Choroid plexus epithelial cell (primary cell): Measurements from ENCODE around the gene CD4.

Experiments used
- DNase-seq: peaks from one replicate; pipeline ENCODE4 v3.0.0-alpha.2; 2010; ENCODE audit warnings: low read depth
- H3K4me3 ChIP-seq: 2 replicates; pipeline ENCODE4 v1.5.1; 2011; ENCODE audit warnings: low read depth, mild to moderate bottlenecking, control low read depth, low read length, moderate library complexity
- CTCF ChIP-seq: conservative IDR thresholded peaks from 2 replicates; pipeline ENCODE4 v1.5.1; 2011; ENCODE audit warnings: low read depth, mild to moderate bottlenecking, control low read depth, inconsistent platforms, low read length, moderate library complexity

CD4 gene

GRCh38 chr12:6765634-6766581, 23.4 kb upstream of the CD4 start, which contains the start of gene PTMS:
PTMS (plus strand) TSS chr12:6766363; CDS start chr12:6766706, 343 bp downstream.
- TF ChIP-seq CTCF = no peak
- peak within 1 kb of the TSS; percentile 88 for H3K4me3 ChIP-seq
- DNase-seq = peak; percentile 95

DNA sequence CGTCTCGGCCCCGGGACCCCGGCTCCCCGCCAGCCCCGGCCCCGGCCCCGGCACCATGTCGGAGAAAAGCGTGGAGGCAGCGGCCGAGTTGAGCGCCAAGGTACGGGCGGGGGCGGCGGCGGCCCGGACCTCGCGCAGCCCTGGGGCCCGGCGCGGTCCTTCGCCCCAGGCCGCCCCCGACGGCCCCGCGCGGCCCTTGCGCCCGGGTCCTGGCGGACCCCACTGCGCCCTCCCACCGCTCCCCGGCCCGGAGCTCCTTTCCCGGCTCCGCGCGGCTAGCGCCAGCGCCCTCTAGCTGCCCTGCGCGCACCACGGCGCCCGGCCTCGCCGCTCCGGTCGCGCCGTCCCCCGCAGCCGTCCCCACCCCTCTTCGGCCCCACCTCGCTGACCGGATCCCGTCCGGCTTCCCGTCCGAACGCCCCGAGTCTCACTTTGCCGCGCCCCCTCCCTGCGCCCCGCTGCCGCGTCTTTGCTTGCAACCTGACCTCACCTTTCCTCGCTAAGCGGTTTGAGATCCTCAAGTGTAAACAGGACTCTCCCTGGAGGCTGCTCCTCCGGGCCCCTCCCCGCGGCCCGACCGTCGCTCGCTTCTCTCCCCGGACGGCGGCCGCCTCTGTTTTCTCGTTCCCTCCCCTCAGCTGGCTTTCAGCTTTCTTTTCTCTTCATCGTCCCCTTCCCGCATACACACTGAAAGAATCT, 22.5 kb upstream of the CD4 start:
- DNase-seq = peak; percentile 68

DNA sequence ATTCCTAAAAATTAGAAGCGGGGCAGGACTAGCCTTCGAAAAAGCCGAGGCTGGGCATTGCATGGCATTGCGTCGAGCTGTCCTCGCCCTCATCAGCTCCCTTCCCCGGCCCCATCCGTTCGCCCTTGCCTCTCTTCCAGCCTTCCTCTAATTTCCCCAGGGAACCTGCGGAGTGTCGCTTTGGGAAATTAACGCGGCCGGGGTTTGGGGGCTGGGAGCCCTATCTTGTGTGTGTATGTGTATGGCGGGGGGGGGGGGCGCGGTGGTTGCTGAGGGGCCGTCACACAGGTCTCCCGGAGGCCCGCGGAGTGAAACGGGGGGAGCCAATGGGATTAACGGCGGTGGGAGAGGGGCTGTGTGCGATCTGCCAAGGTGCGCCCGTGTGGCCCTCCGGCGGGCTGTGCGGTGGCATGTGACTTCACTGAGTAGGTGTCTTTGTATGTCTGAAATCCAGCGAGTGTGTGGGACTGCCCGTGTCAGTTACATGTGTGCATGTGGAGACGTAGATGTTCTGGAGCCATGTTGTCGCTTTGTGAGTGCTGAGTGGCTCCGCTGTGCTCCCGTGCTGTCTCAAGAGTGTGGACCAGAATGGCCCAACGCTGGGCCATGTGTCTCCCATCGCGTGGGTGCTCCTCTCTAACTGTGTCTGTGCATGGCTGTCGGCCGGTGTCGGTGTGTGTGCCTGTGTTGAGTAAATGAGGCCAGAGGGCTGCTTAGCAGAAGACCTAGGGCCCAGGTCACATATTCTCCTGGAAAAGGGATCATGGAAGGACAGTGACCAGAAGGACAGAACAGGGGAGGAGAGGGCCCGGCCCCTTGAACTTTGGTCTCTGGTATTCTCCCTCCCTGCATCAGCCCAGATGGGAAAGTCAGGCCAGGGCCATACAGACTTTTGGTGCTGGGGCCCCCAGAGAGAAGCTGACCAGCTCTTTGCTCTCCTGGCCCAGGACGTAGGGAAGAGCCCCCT, 21.7 kb upstream of the CD4 start:
- peak; percentile 39 for DNase-seq
- TF ChIP-seq CTCF = no peak
- peak overlapping the region; percentile 88 for H3K4me3 ChIP-seq

More for the DNA sequence above, 22.5 kb upstream of the CD4 start:
- peak; percentile 52 for TF ChIP-seq CTCF
- peak overlapping the region; percentile 88 for H3K4me3 ChIP-seq

GRCh38 chr12:6768437-6768914, 20.9 kb upstream of the CD4 start:
- no peak for TF ChIP-seq CTCF
- H3K4me3 ChIP-seq = peak overlapping the region; percentile 88
- DNase-seq = peak; percentile 35

- H3K4me3 ChIP-seq = peak overlapping the region; percentile 88
Measured at GRCh38 chr12:6768990-6769389, 20.3 kb upstream of the CD4 start.

More at GRCh38 chr12:6768990-6769389, 20.3 kb upstream of the CD4 start:
- DNase-seq = peak; percentile 62
- TF ChIP-seq CTCF = no peak
